HG03558 (cell line): Measurements from ENCODE around the gene PYY.
"Not testable (repeated sequence)": the region's sequence is repeated elsewhere in the genome, so short reads cannot be mapped to it uniquely, and the experiment has no call there.

ENCODE experiments used
- ATAC-seq: cut with Tn5 transposase; IDR thresholded peaks from one replicate; pipeline ENCODE4 v1.9.1; 2021; ENCODE audit warnings: moderate number of reproducible peaks; ENCODE audit not compliant: unreplicated experiment; ENCODE audit errors: extremely low read depth

Gene PYY

GRCh38 chr17:43953746-43954145 lies at the start of gene PYY:
PYY (minus strand) TSS chr17:43953940; CDS start chr17:43953483, 457 bp downstream.
- no peak for ATAC-seq

GRCh38 chr17:44002141-44002848 lies 48.6 kb upstream of the PYY start:
- ATAC-seq = no peak

GRCh38 chr17:44001461-44001920 lies 47.8 kb upstream of the PYY start:
- ATAC-seq = no peak

- no peak for ATAC-seq
These were observed 47.2 kb upstream of the PYY start for GRCh38 chr17:44000871-44001460.

GRCh38 chr17:44000141-44000860 lies 46.6 kb upstream of the PYY start:
- ATAC-seq = no peak

- no peak for ATAC-seq
These were observed 45.3 kb upstream of the PYY start for GRCh38 chr17:43999024-43999423.

- ATAC-seq = no peak
These were observed 44.8 kb upstream of the PYY start for GRCh38 chr17:43998552-43998951.

GRCh38 chr17:43997180-43997579 lies 43.4 kb upstream of the PYY start:
- ATAC-seq = not testable (repeated sequence)

- no peak for ATAC-seq
These were observed 41.4 kb upstream of the PYY start for GRCh38 chr17:43995150-43995471.

- ATAC-seq = no peak
These were observed 40.8 kb upstream of the PYY start for GRCh38 chr17:43994272-43995149.

- no peak for ATAC-seq
These were observed 38.9 kb upstream of the PYY start for GRCh38 chr17:43992641-43993040.

- no peak for ATAC-seq
These were observed 34.6 kb upstream of the PYY start for GRCh38 chr17:43988301-43988700.

- no peak for ATAC-seq
These were observed 33.6 kb upstream of the PYY start for GRCh38 chr17:43987131-43988021.

- no peak for ATAC-seq
These were observed 32.7 kb upstream of the PYY start for GRCh38 chr17:43986225-43986981.

- no peak for ATAC-seq
These were observed 30.8 kb upstream of the PYY start for GRCh38 chr17:43984521-43984920.

GRCh38 chr17:43983515-43984411 lies 30.0 kb upstream of the PYY start:
- ATAC-seq = no peak

GRCh38 chr17:43983196-43983514 lies 29.4 kb upstream of the PYY start:
- no peak for ATAC-seq

GRCh38 chr17:43982171-43982570 lies 28.4 kb upstream of the PYY start:
- ATAC-seq = no peak
